ENCODE data around the gene EML6. TPM values are rescaled to one million over a fixed set of nuclear protein-coding genes. Genes with fewer than 3 reads are reported as not detected.

The EML6 gene
- total RNA-seq, 3 donors from 2014 or later (not counting 1 experiment from before 2014, with no cell fraction given) = 1.7 to 3.2 (median 2.4) TPM

- no peaks in the 10 kb centered on the region for H3K36me3 ChIP-seq (ENCODE audit: control insufficient read depth, insufficient read depth, low read length)
- WGBS (ENCODE audit: insufficient coverage) = 46% methylated on average over 6 of the region's 6 CpGs
- DNase-seq (no peak), ATAC-seq (no peak)
- H3K36me3 Mint-ChIP-seq = no peaks in the 10 kb centered on the region
- H3K4me3 ChIP-seq (ENCODE audit: low read length) = no peak overlapping the region
- H3K27me3 ChIP-seq (ENCODE audit: control insufficient read depth, insufficient read depth, low read length) = no peaks in the 10 kb centered on the region
- H3K27me3 Mint-ChIP-seq (ENCODE audit: low read depth in 2 of 2) = peaks cover 5 to 23% of the 10 kb centered on the region in 2 donors
- no peak for TF ChIP-seq CTCF (IDR thresholded peaks at IDR 0.05)
- no peak overlapping the region for H3K27ac Mint-ChIP-seq
- peaks cover 3% of the 10 kb centered on the region for H3K4me1 ChIP-seq (ENCODE audit: control insufficient read depth, insufficient read depth, low read length)
- intact Hi-C loops (cut with micrococcal nuclease) = no loop called here
- no peak overlapping the region for H3K4me3 Mint-ChIP-seq
- peaks cover 0 to 5% of the 10 kb centered on the region in 2 donors for H3K4me1 Mint-ChIP-seq
- H3K9me3 ChIP-seq (ENCODE audit: control insufficient read depth, insufficient read depth, low read length) = no peaks in the 10 kb centered on the region
- no peaks in the 10 kb centered on the region for H3K9me3 Mint-ChIP-seq
- H3K27ac ChIP-seq (ENCODE audit: low read length) = no peak overlapping the region
Measured at GRCh38 chr2:54680397-54681041, 42.9 kb upstream of the EML6 start.

GRCh38 chr2:54681416-54681815, 42.0 kb upstream of the EML6 start:
- DNase-seq (no peak), ATAC-seq (no peak)
- Histone ChIP-seq H3K4me3 (ENCODE audit: low read length) (no peak overlapping the region), H3K36me3 (ENCODE audit: control insufficient read depth, insufficient read depth, low read length) (no peaks in the 10 kb centered on the region), H3K9me3 (ENCODE audit: control insufficient read depth, insufficient read depth, low read length) (no peaks in the 10 kb centered on the region), H3K27ac (ENCODE audit: low read length) (no peak overlapping the region), H3K27me3 (ENCODE audit: control insufficient read depth, insufficient read depth, low read length) (no peaks in the 10 kb centered on the region), H3K4me1 (ENCODE audit: control insufficient read depth, insufficient read depth, low read length) (peaks cover 3% of the 10 kb centered on the region)
- WGBS (ENCODE audit: insufficient coverage) = 83% methylated on average over 6 of the region's 6 CpGs
- intact Hi-C loops (cut with micrococcal nuclease) = no loop called here
- Mint-ChIP-seq H3K9me3 (no peaks in the 10 kb centered on the region), H3K27me3 (ENCODE audit: low read depth in 2 of 2) (peaks cover 6 to 18% of the 10 kb centered on the region in 2 donors), H3K4me3 (no peak overlapping the region), H3K36me3 (no peaks in the 10 kb centered on the region), H3K4me1 (peaks cover 0 to 5% of the 10 kb centered on the region in 2 donors), H3K27ac (no peak overlapping the region)
- TF ChIP-seq CTCF (IDR thresholded peaks at IDR 0.05) = no peak

- no peak for ATAC-seq
- Histone ChIP-seq H3K36me3 (ENCODE audit: control insufficient read depth, insufficient read depth, low read length) (no peaks in the 10 kb centered on the region), H3K4me1 (ENCODE audit: control insufficient read depth, insufficient read depth, low read length) (peaks cover 3% of the 10 kb centered on the region), H3K9me3 (ENCODE audit: control insufficient read depth, insufficient read depth, low read length) (no peaks in the 10 kb centered on the region), H3K27ac (ENCODE audit: low read length) (no peak overlapping the region), H3K4me3 (ENCODE audit: low read length) (no peak overlapping the region), H3K27me3 (ENCODE audit: control insufficient read depth, insufficient read depth, low read length) (no peaks in the 10 kb centered on the region)
- DNase-seq = no peak
- Mint-ChIP-seq H3K36me3 (no peaks in the 10 kb centered on the region), H3K9me3 (no peaks in the 10 kb centered on the region), H3K27ac (no peak overlapping the region), H3K27me3 (ENCODE audit: low read depth in 2 of 2) (peaks cover 9 to 11% of the 10 kb centered on the region in 2 donors), H3K4me3 (no peak overlapping the region), H3K4me1 (peaks cover 0 to 5% of the 10 kb centered on the region in 2 donors)
- WGBS (ENCODE audit: insufficient coverage) = no CpG with 5 or more reads among the region's 2 CpGs
- intact Hi-C loops (cut with micrococcal nuclease) = no loop called here
- no peak for TF ChIP-seq CTCF (IDR thresholded peaks at IDR 0.05)
Measured at GRCh38 chr2:54683596-54683995, 39.9 kb upstream of the EML6 start.

DNA sequence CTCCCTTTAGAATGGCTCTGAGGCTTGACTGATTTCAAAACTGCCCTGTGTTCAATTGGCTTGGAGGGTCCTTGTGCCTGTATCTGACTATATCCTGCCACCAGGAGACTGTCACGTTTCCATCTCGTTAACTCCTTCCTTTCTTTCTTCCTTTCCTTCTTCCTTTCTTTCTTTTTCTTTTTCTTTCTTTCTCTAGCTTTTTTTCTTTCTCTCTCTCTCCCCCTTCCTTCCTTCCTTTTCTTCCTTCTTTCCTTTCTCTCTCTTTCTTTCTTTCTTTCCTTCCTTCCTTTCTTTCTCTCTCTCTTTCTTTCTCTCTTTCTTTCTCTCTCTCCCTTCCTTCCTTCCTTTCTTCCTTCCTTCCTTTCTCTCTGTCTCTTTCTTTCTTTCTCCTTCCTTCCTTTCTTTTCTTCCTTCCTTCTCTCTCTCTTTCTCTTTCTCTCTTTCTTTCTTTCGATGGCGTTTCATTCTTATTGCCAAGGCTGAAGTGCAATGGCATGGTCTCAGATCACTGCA, 38.1 kb upstream of the EML6 start:
- H3K27me3 Mint-ChIP-seq (ENCODE audit: low read depth in 2 of 2) = peaks cover 19 to 25% of the 10 kb centered on the region in 2 donors
- Histone ChIP-seq H3K27me3 (ENCODE audit: control insufficient read depth, insufficient read depth, low read length) (no peaks in the 10 kb centered on the region), H3K4me1 (ENCODE audit: control insufficient read depth, insufficient read depth, low read length) (peaks cover 3% of the 10 kb centered on the region), H3K36me3 (ENCODE audit: control insufficient read depth, insufficient read depth, low read length) (no peaks in the 10 kb centered on the region), H3K27ac (ENCODE audit: low read length) (no peak overlapping the region), H3K9me3 (ENCODE audit: control insufficient read depth, insufficient read depth, low read length) (no peaks in the 10 kb centered on the region), H3K4me3 (ENCODE audit: low read length) (no peak overlapping the region)
- ATAC-seq = no peak
- WGBS (ENCODE audit: insufficient coverage) = 91% methylated on average over 4 of the region's 4 CpGs
- H3K36me3 Mint-ChIP-seq = no peaks in the 10 kb centered on the region
- no peaks in the 10 kb centered on the region for H3K9me3 Mint-ChIP-seq
- H3K4me3 Mint-ChIP-seq = no peak overlapping the region
- DNase-seq = no peak
- H3K27ac Mint-ChIP-seq = no peak overlapping the region
- peaks cover 0 to 3% of the 10 kb centered on the region in 2 donors for H3K4me1 Mint-ChIP-seq
- intact Hi-C loops (cut with micrococcal nuclease) = no loop called here
- TF ChIP-seq CTCF (IDR thresholded peaks at IDR 0.05) = no peak
